Measurements from ENCODE around the gene RAB26. TPM values are rescaled to one million over a fixed set of nuclear protein-coding genes. Genes with fewer than 3 reads are reported as not detected.
A peak's percentile ranks its signal among the peaks of the same experiment; 100 is the strongest.
"Not testable (repeated sequence)": the region's sequence is repeated elsewhere in the genome, so short reads cannot be mapped to it uniquely, and the experiment has no call there.

Gene RAB26
- total RNA-seq, 2 experiments from 2014 or later = 0.68 to 0.70 TPM

GRCh38 chr16:2123706-2124376 lies 24.6 kb upstream of the RAB26 start:
- H3K4me1 Mint-ChIP-seq; H3K9me3 Mint-ChIP-seq (ENCODE audit: low read depth); H3K27ac Mint-ChIP-seq; H3K27me3 Mint-ChIP-seq; DNase-seq; ATAC-seq; H3K36me3 Mint-ChIP-seq; H3K4me3 Mint-ChIP-seq: not testable (repeated sequence)
- CTCF ChIA-PET = interaction anchor here (0.6 kb wide), 1 partner anchor 1480 kb away, joined by 3 read pairs; no protein-coding TSS in a partner anchor

GRCh38 chr16:2124377-2124693 lies 24.1 kb upstream of the RAB26 start:
- H3K27me3 Mint-ChIP-seq; H3K4me1 Mint-ChIP-seq; H3K9me3 Mint-ChIP-seq (ENCODE audit: low read depth); H3K27ac Mint-ChIP-seq; ATAC-seq; CTCF ChIA-PET; H3K36me3 Mint-ChIP-seq; H3K4me3 Mint-ChIP-seq; DNase-seq: not testable (repeated sequence)

GRCh38 chr16:2124694-2125444 lies 23.6 kb upstream of the RAB26 start:
- H3K4me3 Mint-ChIP-seq; CTCF ChIA-PET; H3K9me3 Mint-ChIP-seq (ENCODE audit: low read depth); ATAC-seq; H3K4me1 Mint-ChIP-seq; H3K27me3 Mint-ChIP-seq; DNase-seq; H3K27ac Mint-ChIP-seq; H3K36me3 Mint-ChIP-seq: not testable (repeated sequence)

- H3K4me3 Mint-ChIP-seq; H3K27ac Mint-ChIP-seq; ATAC-seq; H3K27me3 Mint-ChIP-seq; H3K4me1 Mint-ChIP-seq; DNase-seq; H3K9me3 Mint-ChIP-seq (ENCODE audit: low read depth); CTCF ChIA-PET; H3K36me3 Mint-ChIP-seq: not testable (repeated sequence)
Observed at GRCh38 chr16:2125609-2126008, 22.8 kb upstream of the RAB26 start.

- CTCF ChIA-PET; H3K9me3 Mint-ChIP-seq (ENCODE audit: low read depth); DNase-seq; H3K27me3 Mint-ChIP-seq; ATAC-seq; H3K4me3 Mint-ChIP-seq; H3K4me1 Mint-ChIP-seq; H3K36me3 Mint-ChIP-seq; H3K27ac Mint-ChIP-seq: not testable (repeated sequence)
Observed at GRCh38 chr16:2126161-2126743, 22.2 kb upstream of the RAB26 start.

GRCh38 chr16:2126928-2127556 lies 21.4 kb upstream of the RAB26 start:
- DNase-seq; H3K36me3 Mint-ChIP-seq; ATAC-seq; H3K27me3 Mint-ChIP-seq; CTCF ChIA-PET; H3K4me1 Mint-ChIP-seq; H3K9me3 Mint-ChIP-seq (ENCODE audit: low read depth); H3K4me3 Mint-ChIP-seq; H3K27ac Mint-ChIP-seq: not testable (repeated sequence)

GRCh38 chr16:2127630-2128280 lies 20.7 kb upstream of the RAB26 start:
- H3K27ac Mint-ChIP-seq; H3K9me3 Mint-ChIP-seq (ENCODE audit: low read depth); H3K4me1 Mint-ChIP-seq; H3K4me3 Mint-ChIP-seq; H3K27me3 Mint-ChIP-seq; CTCF ChIA-PET; DNase-seq; H3K36me3 Mint-ChIP-seq: not testable (repeated sequence)
- peak; percentile 9 for ATAC-seq

- H3K4me3 Mint-ChIP-seq = not testable (repeated sequence)
Observed at GRCh38 chr16:2129251-2129650, 19.2 kb upstream of the RAB26 start.

GRCh38 chr16:2129890-2130447 lies 18.5 kb upstream of the RAB26 start:
- CTCF ChIA-PET; H3K27ac Mint-ChIP-seq; H3K9me3 Mint-ChIP-seq (ENCODE audit: low read depth); H3K4me1 Mint-ChIP-seq; H3K4me3 Mint-ChIP-seq; H3K36me3 Mint-ChIP-seq; ATAC-seq; H3K27me3 Mint-ChIP-seq; DNase-seq: not testable (repeated sequence)

More at GRCh38 chr16:2129251-2129650, 19.2 kb upstream of the RAB26 start:
- not testable (repeated sequence) for H3K36me3 Mint-ChIP-seq; H3K9me3 Mint-ChIP-seq (ENCODE audit: low read depth); DNase-seq; H3K4me1 Mint-ChIP-seq; ATAC-seq; H3K27me3 Mint-ChIP-seq
- peak overlapping the region; percentile 89 for H3K27ac Mint-ChIP-seq
- CTCF ChIA-PET = interaction anchor here (1.1 kb wide), 1 partner anchor 11 kb away, joined by 4 read pairs; no protein-coding TSS in a partner anchor

GRCh38 chr16:2133797-2134196 lies 14.6 kb upstream of the RAB26 start:
- CTCF ChIA-PET; H3K9me3 Mint-ChIP-seq (ENCODE audit: low read depth); H3K36me3 Mint-ChIP-seq; H3K27me3 Mint-ChIP-seq; H3K4me3 Mint-ChIP-seq; ATAC-seq; H3K27ac Mint-ChIP-seq; DNase-seq: not testable (repeated sequence)
- peaks cover 11% of the 10 kb centered on the region for H3K4me1 Mint-ChIP-seq

- peak overlapping the region; percentile 73 for H3K4me3 Mint-ChIP-seq
- H3K27ac Mint-ChIP-seq; DNase-seq; CTCF ChIA-PET; H3K9me3 Mint-ChIP-seq (ENCODE audit: low read depth); H3K4me1 Mint-ChIP-seq; H3K27me3 Mint-ChIP-seq; H3K36me3 Mint-ChIP-seq; ATAC-seq: not testable (repeated sequence)
Observed at GRCh38 chr16:2135071-2135470, 13.4 kb upstream of the RAB26 start.

GRCh38 chr16:2135770-2136490 lies 12.5 kb upstream of the RAB26 start, which contains the start of gene PKD1:
PKD1 (minus strand) TSS chr16:2135898; CDS start chr16:2135689, 209 bp downstream.
- peaks cover 16% of the 10 kb centered on the region for H3K4me1 Mint-ChIP-seq
- peak; percentile 98 for DNase-seq
- not testable (repeated sequence) for H3K36me3 Mint-ChIP-seq; H3K27me3 Mint-ChIP-seq; H3K9me3 Mint-ChIP-seq (ENCODE audit: low read depth)
- H3K4me3 Mint-ChIP-seq = peak within 1 kb of the TSS; percentile 83
- CTCF ChIA-PET = interaction anchor here (0.7 to 6.7 kb wide), 4 partner anchors 18 to 132 kb away, joined by 3 to 78 read pairs (median 6); partner anchors contain the start of genes NTHL1, TRAF7 and TSC2
- peak within 1 kb of the TSS; percentile 90 for H3K27ac Mint-ChIP-seq
- ATAC-seq = peak; percentile 85
